ENCODE results near the gene DNASE1L2. TPM values are rescaled to one million over a fixed set of nuclear protein-coding genes. Genes with fewer than 3 reads are reported as not detected.

DNASE1L2 gene
- total and polyA plus RNA-seq, 10 of the 15 experiments (the other 5 are each of a cell fraction or from before 2014, with no cell fraction given) = 0.06 to 1.5 (median 0.29) TPM

GRCh38 chr16:2237102-2237482 is 848 bp downstream of the DNASE1L2 start:
- no peak overlapping the region for H3K4me3 ChIP-seq
- ChIA-PET POLR2A (no interaction called here), CTCF (no interaction called here), SMC1A (ENCODE audit: uncharacterized antibody, unreplicated experiment) (no interaction called here), RAD21 (ENCODE audit: unreplicated experiment) (no interaction called here)
- H3K9me3 ChIP-seq (replicated peaks; ENCODE audit: control insufficient read depth, insufficient read depth, low read length) = no peaks in the 10 kb centered on the region
- no peaks in the 10 kb centered on the region for H3K79me2 ChIP-seq (ENCODE audit: control insufficient read depth, insufficient read depth, low read length)
- peaks cover 0 to 24% of the 10 kb centered on the region in 2 experiments; a peak in 3 of 4 replicates for H3K36me3 ChIP-seq (ENCODE audit: control insufficient read depth in 2 of 2, insufficient read depth in 2 of 2, low read length in 1 of 2)
- no peaks in the 10 kb centered on the region for H3K27me3 ChIP-seq (replicated peaks in 1 of 2; ENCODE audit: control insufficient read depth in 2 of 2, insufficient read depth in 2 of 2, low read length in 1 of 2)
- BruUV-seq (replicated peaks) = no TSS peak
- no peak overlapping the region for H3K27ac ChIP-seq (ENCODE audit: control insufficient read depth, insufficient read depth)
- TF ChIP-seq PBX3 (IDR thresholded peaks at IDR 0.05; ENCODE audit: insufficient replicate concordance, low read depth, low read length) (no peak), NR2F1 (conservative IDR thresholded peaks at IDR 0.05) (no peak), USF2 (IDR thresholded peaks at IDR 0.05; ENCODE audit: borderline replicate concordance, low read depth, low read length) (no peak), SUPT20H (IDR thresholded peaks at IDR 0.05; ENCODE audit: borderline replicate concordance, control insufficient read depth, low read depth, low read length) (no peak), RELA (IDR thresholded peaks at IDR 0.05; ENCODE audit: borderline replicate concordance, partially characterized antibody) (no peak), ESRRA (IDR thresholded peaks at IDR 0.05; ENCODE audit: low read length) (no peak), HSF1 (IDR thresholded peaks at IDR 0.05; ENCODE audit: low read depth, low read length) (no peak), SP1 (IDR thresholded peaks at IDR 0.05; ENCODE audit: low read depth, low read length) (no peak)
- no peak for DNase-seq (ENCODE audit: low read depth, low spot score)
- in situ Hi-C loops (cut with MboI) (no loop called here), intact Hi-C loops (cut with micrococcal nuclease; ENCODE audit: unreplicated experiment) (no loop called here)
- H4K20me1 ChIP-seq (ENCODE audit: control insufficient read depth, insufficient read depth) = no peaks in the 10 kb centered on the region
- no peak overlapping the region for H2AFZ ChIP-seq (ENCODE audit: control insufficient read depth, low read depth, low read length)
- H3K4me1 ChIP-seq (ENCODE audit: control insufficient read depth, insufficient read depth, low read length) = no peaks in the 10 kb centered on the region
- no peak for ATAC-seq
- WGBS (ENCODE audit: insufficient coverage, insufficient replicate concordance, low lambda C conversion rate, missing lambda C conversion rate) = 50% methylated on average over 33 of the region's 40 CpGs
- no peak overlapping the region for H3K4me2 ChIP-seq (ENCODE audit: control insufficient read depth, insufficient read depth)
- no peak overlapping the region for H3K9ac ChIP-seq (ENCODE audit: control insufficient read depth, insufficient read depth, low read length)
- no peak for FAIRE-seq

Measured in GM12878 (cell line).